Endothelial cell of umbilical vein (primary cell): ENCODE results near the gene AK8. TPM values are rescaled to one million over a fixed set of nuclear protein-coding genes. Genes with fewer than 3 reads are reported as not detected.

Experiments used
- BruUV-seq: library from RNA; stranded (reverse); fragments of 400-500 nt; replicated peaks from 2 replicates; lab custom pipeline; 2021; lab: Mats Ljungman, UMichigan
- CTCF ChIA-PET: fragments of 300-600, 350-600 bp; sonication (Branson Sonifier 250); formaldehyde crosslinking; loops from one replicate; lab custom pipeline; 2021; ENCODE audit warnings: antibody characterized with exemption, inconsistent platforms; lab: Charles Lee
- POLR2A ChIA-PET: fragments of 300-600, 350-600 bp; sonication (Branson Sonifier 250); formaldehyde crosslinking; loops from one replicate; lab custom pipeline; 2021; ENCODE audit warnings: antibody characterized with exemption, inconsistent platforms; lab: Charles Lee
- DNase-seq: peaks from one replicate; pipeline ENCODE4 v3.0.0-alpha.2; 2011; ENCODE audit warnings: low read depth, low spot score
- FAIRE-seq: peaks from 2 replicates; lab custom pipeline; 2011; peaks lifted over from hg19 to GRCh38; lab: Jason Lieb, UNC
- H2AFZ ChIP-seq: 2 replicates; pipeline ENCODE4 v1.6.0; 2012; ENCODE audit warnings: low read depth, low read length, control low read depth, inconsistent platforms
- H3K27ac ChIP-seq: 2 replicates; pipeline ENCODE4 v1.5.1; 2011; ENCODE audit warnings: low read depth, mild to moderate bottlenecking, control low read depth, low read length, moderate library complexity; ENCODE audit not compliant: insufficient read depth
- H3K27me3 ChIP-seq, 2 experiments: 2 replicates each; pipeline versions ENCODE4 v1.6.0 to v1.6.1; 2011; ENCODE audit warnings: low read length in 2 of 2, mixed read lengths in 1 of 2; ENCODE audit not compliant: control insufficient read depth in 2 of 2, insufficient read depth in 2 of 2
- H3K36me3 ChIP-seq, 2 experiments: 2 replicates in 1 of 2; 3 replicates in 1 of 2; pipeline ENCODE4 v1.5.1; 2011; ENCODE audit warnings: low read length in 2 of 2, mild to moderate bottlenecking in 1 of 2, moderate library complexity in 1 of 2; ENCODE audit not compliant: control insufficient read depth in 2 of 2, insufficient read depth in 2 of 2; ENCODE audit errors: extremely low read depth in 1 of 2
- H3K4me1 ChIP-seq: 3 replicates; pipeline ENCODE4 v1.5.1; 2011; ENCODE audit warnings: mild to moderate bottlenecking, low read length; ENCODE audit not compliant: control insufficient read depth, insufficient read depth; ENCODE audit errors: extremely low read depth
- H3K4me2 ChIP-seq: 2 replicates; pipeline ENCODE4 v1.6.1; 2011; ENCODE audit warnings: low read length, control low read depth, mixed read lengths; ENCODE audit not compliant: insufficient read depth
- H3K4me3 ChIP-seq, 3 experiments: fragments of 200-600 bp in 1 of 3; sonication (generic), shearing (Covaris generic) in 1 of 3; replicated peaks in 1 of 3; 2 replicates each; pipeline ENCODE4 v1.5.1; 2011 to 2016; ENCODE audit warnings: control low read depth in 3 of 3, low read length in 3 of 3, mild to moderate bottlenecking in 2 of 3, inconsistent platforms in 1 of 3, low read depth in 1 of 3, moderate library complexity in 1 of 3; ENCODE audit not compliant: insufficient read depth in 1 of 3
- H3K79me2 ChIP-seq: 2 replicates; pipeline ENCODE4 v1.6.0; 2012; ENCODE audit warnings: low read length, inconsistent platforms; ENCODE audit not compliant: control insufficient read depth, insufficient read depth
- H3K9ac ChIP-seq: replicated peaks from 2 replicates; pipeline ENCODE3; 2011; ENCODE audit warnings: low read length, control low read depth; ENCODE audit not compliant: insufficient read depth; ENCODE audit errors: extremely low read depth
- H3K9me1 ChIP-seq: replicated peaks from 3 replicates; pipeline ENCODE4 v1.6.0; 2011; ENCODE audit warnings: mild to moderate bottlenecking, low read length; ENCODE audit not compliant: control insufficient read depth, insufficient read depth; ENCODE audit errors: extremely low read depth
- H3K9me3 ChIP-seq: replicated peaks from 2 replicates; pipeline ENCODE4 v1.5.1; 2012; ENCODE audit warnings: low read length, inconsistent platforms; ENCODE audit not compliant: control insufficient read depth, insufficient read depth
- H4K20me1 ChIP-seq: replicated peaks from 2 replicates; pipeline ENCODE3; 2011; ENCODE audit warnings: mild to moderate bottlenecking, low read length; ENCODE audit not compliant: control insufficient read depth, insufficient read depth; ENCODE audit errors: extremely low read depth
- EZH2 ChIP-seq: IDR thresholded peaks from 2 replicates; pipeline ENCODE4 v1.6.1; 2012; ENCODE audit warnings: borderline replicate concordance, low read depth, mild to moderate bottlenecking, moderate library complexity, low read length, inconsistent platforms; ENCODE audit not compliant: severe bottlenecking
- FOS ChIP-seq: IDR thresholded peaks from 2 replicates; pipeline ENCODE4 v1.6.1; 2011; ENCODE audit warnings: mild to moderate bottlenecking, low read length, moderate library complexity, borderline replicate concordance; ENCODE audit not compliant: insufficient read depth
- GATA2 ChIP-seq: IDR thresholded peaks from 2 replicates; pipeline ENCODE4 v1.7.0; 2011; ENCODE audit warnings: low read depth, mild to moderate bottlenecking, moderate library complexity, mixed read lengths, low read length; ENCODE audit not compliant: insufficient read length, insufficient read depth
- JUN ChIP-seq: IDR thresholded peaks from 2 replicates; pipeline ENCODE4 v1.6.1; 2011; ENCODE audit warnings: borderline replicate concordance, low read depth; ENCODE audit not compliant: insufficient read length, insufficient read depth
- MYC ChIP-seq: IDR thresholded peaks from one replicate; pipeline ENCODE4 v1.6.1; 2011; ENCODE audit warnings: mild to moderate bottlenecking, low read depth, low read length
- POLR2A ChIP-seq: IDR thresholded peaks from 2 replicates; pipeline ENCODE4 v1.6.1; 2012; ENCODE audit warnings: low read depth, mild to moderate bottlenecking, control low read depth, low read length
- POLR2AphosphoS5 ChIP-seq: IDR thresholded peaks from 2 replicates; pipeline ENCODE4 v1.6.1; 2012; ENCODE audit warnings: low read depth, mild to moderate bottlenecking, control low read depth, low read length, moderate library complexity; ENCODE audit not compliant: insufficient read depth
- dilution Hi-C: fragments of 300-500 bp; cut with MboI; formaldehyde crosslinking; loops from one replicate; pipeline ENCODE4 v1.15.0; 2019; ENCODE audit warnings: low sequenced_read_pairs; ENCODE audit not compliant: extremely low pct_ligation_motif_present
- intact Hi-C: fragments of 100-400 bp; cut with micrococcal nuclease; formaldehyde crosslinking; loops from one replicate; pipeline ENCODE4 v1.10.0; 2022
- polyA plus RNA-seq, 4 experiments: library from polyadenylated mRNA; depleted of rRNA in 3 of 4; stranded (reverse) in 3 of 4; unstranded in 1 of 4; fragments of >200 nt; gene quantifications; 2 replicates each; pipeline versions ENCODE4 v1.2.1 to v1.2.3, GENCODE V29; 2011 to 2012; ENCODE audit warnings: missing spikeins in 1 of 4
- total RNA-seq: library from RNA; stranded (reverse); gene quantifications from 2 replicates; pipeline ENCODE4 v1.2.3, GENCODE V29; 2021
- TF ChIP-seq, protein P1 (sequence below): IDR thresholded peaks from 2 replicates; pipeline ENCODE4 v1.6.1; 2011; ENCODE audit not compliant: insufficient read depth, insufficient read length
- TF ChIP-seq, protein P2 (sequence below), 2 donors: IDR thresholded peaks; 1 replicate in 1 of 2; 2 replicates in 1 of 2; pipeline ENCODE4 v1.5.1; 2011; ENCODE audit warnings: low read length in 2 of 2, mild to moderate bottlenecking in 2 of 2, moderate library complexity in 2 of 2, control low read depth in 1 of 2, inconsistent platforms in 1 of 2, low read depth in 1 of 2; ENCODE audit not compliant: insufficient read depth in 1 of 2; ENCODE audit errors: extremely low read depth in 1 of 2

The AK8 gene
- total and polyA plus RNA-seq, 2 donors (not counting 3 experiments of a cell fraction or from before 2014, with no cell fraction given) = 0.06 TPM; not detected in 1

DNA sequence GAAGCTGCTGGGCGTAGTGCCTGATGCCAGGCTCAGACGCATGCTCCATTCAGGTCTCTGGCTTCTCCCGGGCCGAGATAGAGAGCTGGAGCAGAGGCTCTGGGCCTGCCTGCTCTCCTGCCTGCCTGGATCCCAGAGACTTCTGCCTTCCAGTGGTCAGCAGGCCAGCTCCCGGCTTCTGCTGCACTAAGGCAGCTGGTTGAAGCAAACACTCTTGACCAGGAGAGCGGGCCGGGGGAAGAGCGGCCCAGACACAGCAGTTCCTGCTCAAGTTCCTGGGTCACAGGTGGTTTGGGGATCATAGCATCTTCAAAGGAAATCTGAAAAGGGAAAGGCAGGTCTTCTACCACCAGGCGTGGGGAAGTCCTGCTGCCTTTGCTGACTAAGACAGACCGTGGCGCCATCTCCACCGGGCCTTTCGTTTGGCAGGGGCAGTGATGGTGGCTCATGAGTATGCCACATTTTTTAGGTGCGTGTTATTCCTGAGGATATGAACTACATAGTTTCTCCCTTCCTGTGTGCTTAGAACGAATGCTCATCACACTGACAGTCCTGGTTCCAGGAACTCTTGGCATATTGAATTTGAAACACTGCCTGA lies 31.1 kb downstream of the AK8 start:
- ChIA-PET CTCF (interaction anchor here (0.6 to 1.1 kb wide), 2 partner anchors 15 to 19 kb away, joined by 3 to 4 read pairs; no protein-coding TSS in a partner anchor), POLR2A (interaction anchor here (0.8 kb wide), 1 partner anchor 402 kb away, joined by 3 read pairs; no protein-coding TSS in a partner anchor)
- DNase-seq (no peak), FAIRE-seq (no peak)
- Histone ChIP-seq H3K27ac (no peak overlapping the region), H4K20me1 (no peaks in the 10 kb centered on the region), H3K36me3 (no peaks in the 10 kb centered on the region), H3K4me2 (no peak overlapping the region), H3K9me1 (no peaks in the 10 kb centered on the region), H3K9ac (no peak overlapping the region), H3K9me3 (no peaks in the 10 kb centered on the region), H3K79me2 (no peaks in the 10 kb centered on the region), H3K27me3 (no peaks in the 10 kb centered on the region), H3K4me1 (no peaks in the 10 kb centered on the region), H3K4me3 (no peak overlapping the region), H2AFZ (no peak overlapping the region)
- dilution Hi-C loops (no loop called here), intact Hi-C loops (no loop called here)
- TF ChIP-seq, protein P1, sequence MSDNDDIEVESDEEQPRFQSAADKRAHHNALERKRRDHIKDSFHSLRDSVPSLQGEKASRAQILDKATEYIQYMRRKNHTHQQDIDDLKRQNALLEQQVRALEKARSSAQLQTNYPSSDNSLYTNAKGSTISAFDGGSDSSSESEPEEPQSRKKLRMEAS = no peak
- no peak for TF ChIP-seq POLR2AphosphoS5
- no peak for TF ChIP-seq EZH2
- no peak for TF ChIP-seq FOS
- no peak for TF ChIP-seq MYC
- TF ChIP-seq POLR2A = no peak
- TF ChIP-seq GATA2 = no peak
- no peak for TF ChIP-seq JUN
- TF ChIP-seq, protein P2, sequence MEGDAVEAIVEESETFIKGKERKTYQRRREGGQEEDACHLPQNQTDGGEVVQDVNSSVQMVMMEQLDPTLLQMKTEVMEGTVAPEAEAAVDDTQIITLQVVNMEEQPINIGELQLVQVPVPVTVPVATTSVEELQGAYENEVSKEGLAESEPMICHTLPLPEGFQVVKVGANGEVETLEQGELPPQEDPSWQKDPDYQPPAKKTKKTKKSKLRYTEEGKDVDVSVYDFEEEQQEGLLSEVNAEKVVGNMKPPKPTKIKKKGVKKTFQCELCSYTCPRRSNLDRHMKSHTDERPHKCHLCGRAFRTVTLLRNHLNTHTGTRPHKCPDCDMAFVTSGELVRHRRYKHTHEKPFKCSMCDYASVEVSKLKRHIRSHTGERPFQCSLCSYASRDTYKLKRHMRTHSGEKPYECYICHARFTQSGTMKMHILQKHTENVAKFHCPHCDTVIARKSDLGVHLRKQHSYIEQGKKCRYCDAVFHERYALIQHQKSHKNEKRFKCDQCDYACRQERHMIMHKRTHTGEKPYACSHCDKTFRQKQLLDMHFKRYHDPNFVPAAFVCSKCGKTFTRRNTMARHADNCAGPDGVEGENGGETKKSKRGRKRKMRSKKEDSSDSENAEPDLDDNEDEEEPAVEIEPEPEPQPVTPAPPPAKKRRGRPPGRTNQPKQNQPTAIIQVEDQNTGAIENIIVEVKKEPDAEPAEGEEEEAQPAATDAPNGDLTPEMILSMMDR (IDR thresholded peaks at IDR 0.05; ENCODE audit: extremely low read depth in 1 of 2, insufficient read depth in 1 of 2, low read depth in 1 of 2, low read length in 2 of 2) = no peak
- BruUV-seq = no TSS peak
